ENCODE data around the gene HES5. TPM values are rescaled to one million over a fixed set of nuclear protein-coding genes. Genes with fewer than 3 reads are reported as not detected.
A peak's percentile ranks its signal among the peaks of the same experiment; 100 is the strongest.

Gene HES5
- total and polyA plus RNA-seq, 10 of the 15 experiments (the other 5 are each of a cell fraction or from before 2014, with no cell fraction given) = 0.12 to 0.15 TPM; not detected in 8

- TF ChIP-seq ELK1 (IDR thresholded peaks at IDR 0.05; ENCODE audit: low read depth, low read length) (no peak), CHD4 (IDR thresholded peaks at IDR 0.05) (no peak), TCF7 (IDR thresholded peaks at IDR 0.05; ENCODE audit: borderline replicate concordance) (no peak), BRCA1 (IDR thresholded peaks at IDR 0.05; ENCODE audit: low read depth, low read length) (no peak), ASH2L (IDR thresholded peaks at IDR 0.05; ENCODE audit: borderline replicate concordance, low read depth) (no peak), SUZ12 (IDR thresholded peaks at IDR 0.05; ENCODE audit: unreplicated experiment) (no peak), GATAD2B (conservative IDR thresholded peaks at IDR 0.05; ENCODE audit: low read depth) (peak; percentile 65; the same call in 1 of the 2 replicates), ZNF217 (IDR thresholded peaks at IDR 0.05) (no peak), ZSCAN29 (IDR thresholded peaks at IDR 0.05) (no peak), CREM (IDR thresholded peaks at IDR 0.05; ENCODE audit: low read depth) (no peak), ZNF592 (IDR thresholded peaks at IDR 0.05) (no peak), TARDBP (IDR thresholded peaks at IDR 0.05; ENCODE audit: borderline replicate concordance) (no peak), ESRRA (IDR thresholded peaks at IDR 0.05; ENCODE audit: low read length) (no peak), RCOR1 (conservative IDR thresholded peaks at IDR 0.05; ENCODE audit: low read depth, low read length) (no peak), DPF2 (IDR thresholded peaks at IDR 0.05) (peak; percentile 71), FOXM1 (IDR thresholded peaks at IDR 0.05; ENCODE audit: low read depth, low read length) (no peak), MTA3 (IDR thresholded peaks at IDR 0.05; ENCODE audit: borderline replicate concordance, low read length) (no peak), REST (IDR thresholded peaks at IDR 0.05; ENCODE audit: low read depth, low read length) (no peak), CTCF (IDR thresholded peaks at IDR 0.05 in 2 of 3, conservative IDR thresholded peaks at IDR 0.05 in 1 of 3; ENCODE audit: control insufficient read depth in 2 of 3, extremely low read depth in 1 of 3, insufficient read depth in 1 of 3, low read depth in 3 of 3, low read length in 3 of 3) (peak; percentile 92 to 95 (median 94); a peak in 5 of 6 replicates)
These were observed 18.1 kb upstream of the HES5 start (continued) for GRCh38 chr1:2548068-2548589.
